Kasumi-1 (cell line): Measurements from ENCODE around the gene ASCC2.
A peak's percentile ranks its signal among the peaks of the same experiment; 100 is the strongest.

ENCODE experiments used
- DNase-seq, 2 experiments: peaks; one replicate each; lab custom pipeline; 2025; lab: John Stamatoyannopoulos, UW

The ASCC2 gene

GRCh38 chr22:29786031-29786430 is 52.0 kb downstream of the ASCC2 start:
- no peak for DNase-seq

DNA sequence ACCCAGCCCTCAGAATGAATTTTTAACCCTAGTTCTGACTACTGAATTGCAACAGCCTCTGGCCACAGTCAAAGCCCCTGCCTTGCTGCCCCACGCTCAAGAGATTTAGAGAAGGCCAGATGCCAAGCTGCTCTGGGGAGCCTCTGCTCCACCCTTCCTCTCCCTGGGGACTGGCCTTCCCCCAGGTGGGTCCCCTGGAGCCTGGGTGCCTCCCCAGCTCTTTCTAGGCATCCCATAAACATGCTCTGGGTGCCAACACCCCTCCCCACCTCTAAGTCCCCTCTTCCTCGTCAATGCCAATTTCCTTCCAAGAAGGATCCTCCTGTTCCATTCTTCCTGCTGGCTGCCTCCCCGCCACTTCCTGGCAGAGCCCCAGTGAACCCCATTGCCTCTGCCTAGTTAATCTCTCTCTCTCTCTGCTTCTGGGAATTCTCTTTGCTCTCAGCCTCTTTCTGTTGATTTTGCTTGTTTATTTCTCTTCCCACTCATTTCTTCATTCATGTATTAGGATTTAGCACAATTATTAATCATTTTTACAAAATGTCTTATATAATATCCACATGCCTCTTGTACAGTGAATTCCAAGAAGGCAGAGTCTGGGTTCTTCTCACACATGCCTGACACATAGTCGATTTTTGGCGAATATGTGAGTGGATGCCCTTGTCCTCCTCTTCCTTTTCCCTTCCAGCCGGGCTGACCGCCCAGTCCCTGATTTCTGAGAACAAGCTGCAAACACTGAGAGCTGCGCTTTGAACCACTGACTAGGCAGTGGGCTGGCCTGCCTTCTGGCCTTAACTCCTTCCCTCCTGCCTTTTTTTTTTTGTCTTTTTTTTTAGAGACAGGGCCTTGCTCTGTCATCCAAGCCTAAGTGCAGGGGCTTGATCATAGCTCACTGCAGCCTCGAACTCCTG is 53.4 kb downstream of the ASCC2 start:
- no peak for DNase-seq

DNA sequence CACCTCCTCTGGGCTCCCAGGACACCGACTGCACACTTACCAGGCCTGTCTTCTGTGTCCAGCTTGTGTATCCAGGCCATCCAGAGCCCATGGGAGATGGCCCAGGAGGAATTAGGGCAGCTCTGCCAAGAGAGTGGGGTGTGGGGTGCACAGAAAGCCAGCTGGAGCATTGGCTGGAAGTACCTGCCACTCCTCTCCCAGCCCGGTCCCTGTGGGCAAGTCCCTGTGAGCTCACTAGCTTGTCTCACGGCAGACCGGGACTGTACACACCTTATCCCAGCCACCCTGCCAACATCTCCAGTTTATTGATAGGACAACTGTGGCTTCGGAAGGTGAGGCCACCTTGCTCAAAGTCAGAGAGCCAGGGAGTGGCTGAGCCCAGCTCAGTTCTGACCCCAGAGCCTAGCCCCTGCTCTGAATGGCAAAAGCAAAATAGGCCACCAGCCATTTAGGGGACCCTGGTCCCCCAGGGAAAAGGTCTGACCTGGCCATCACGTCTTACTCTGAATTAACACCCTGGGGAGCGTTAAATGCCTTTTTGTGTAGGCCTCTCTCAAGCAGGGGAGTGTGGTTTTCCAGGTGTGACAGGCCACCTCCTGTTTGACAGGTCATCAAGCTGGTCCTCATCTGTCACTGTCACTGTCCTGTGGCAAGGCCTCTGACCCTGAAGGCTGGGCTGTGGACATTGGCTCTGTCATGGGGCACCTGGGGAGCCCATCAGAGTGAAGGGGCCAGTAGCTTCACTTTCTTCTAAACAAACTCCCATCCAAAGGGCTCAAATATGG is 55.8 kb downstream of the ASCC2 start:
- DNase-seq = no peak

- no peak for DNase-seq
Measured at GRCh38 chr22:29780748-29781676, 57.1 kb downstream of the ASCC2 start.

DNA sequence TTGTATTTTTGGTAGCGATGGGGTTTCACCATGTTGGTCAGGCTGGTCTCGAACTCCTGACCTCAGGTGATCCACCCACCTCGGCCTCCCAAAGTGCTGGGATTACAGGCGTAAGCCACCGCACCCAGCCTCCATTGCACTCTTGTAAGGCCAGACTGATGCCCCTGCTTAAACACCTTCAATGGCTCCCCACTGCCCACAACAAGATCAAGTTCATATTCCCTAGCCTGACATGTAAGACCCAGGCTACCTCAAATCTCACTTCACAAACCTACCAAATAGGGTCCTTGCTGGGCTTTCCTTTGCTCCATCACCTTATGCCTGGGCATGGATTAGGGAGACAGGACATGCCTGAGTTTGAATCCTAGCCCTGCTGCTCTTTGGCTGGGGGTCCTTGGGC is 57.9 kb downstream of the ASCC2 start:
- DNase-seq = no peak

GRCh38 chr22:29773233-29773632 is 64.8 kb downstream of the ASCC2 start:
- DNase-seq = no peak

DNA sequence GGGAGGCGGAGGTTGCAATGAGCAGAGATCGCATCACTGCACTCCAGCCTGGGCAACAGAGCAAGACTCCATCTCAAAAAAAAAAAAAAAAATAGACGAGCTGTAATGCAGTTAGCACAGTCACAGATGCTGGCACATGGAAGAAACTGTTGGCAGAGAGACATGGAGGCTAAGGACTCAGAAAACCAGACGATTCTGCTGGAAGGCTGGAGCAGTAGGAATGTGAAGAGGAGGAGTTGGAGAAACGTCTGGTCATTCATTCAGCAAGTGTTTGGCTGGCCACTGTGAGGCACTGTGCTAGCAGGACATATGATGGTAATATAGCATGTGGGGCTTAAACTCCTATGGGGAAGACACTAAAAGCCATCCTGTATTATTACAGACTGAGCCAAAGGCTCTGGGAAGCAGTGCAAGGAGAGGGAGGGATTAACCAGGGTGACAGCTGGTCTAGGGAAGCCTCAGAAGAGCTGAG is 65.9 kb downstream of the ASCC2 start:
- DNase-seq = peak; percentile 23 to 24

DNA sequence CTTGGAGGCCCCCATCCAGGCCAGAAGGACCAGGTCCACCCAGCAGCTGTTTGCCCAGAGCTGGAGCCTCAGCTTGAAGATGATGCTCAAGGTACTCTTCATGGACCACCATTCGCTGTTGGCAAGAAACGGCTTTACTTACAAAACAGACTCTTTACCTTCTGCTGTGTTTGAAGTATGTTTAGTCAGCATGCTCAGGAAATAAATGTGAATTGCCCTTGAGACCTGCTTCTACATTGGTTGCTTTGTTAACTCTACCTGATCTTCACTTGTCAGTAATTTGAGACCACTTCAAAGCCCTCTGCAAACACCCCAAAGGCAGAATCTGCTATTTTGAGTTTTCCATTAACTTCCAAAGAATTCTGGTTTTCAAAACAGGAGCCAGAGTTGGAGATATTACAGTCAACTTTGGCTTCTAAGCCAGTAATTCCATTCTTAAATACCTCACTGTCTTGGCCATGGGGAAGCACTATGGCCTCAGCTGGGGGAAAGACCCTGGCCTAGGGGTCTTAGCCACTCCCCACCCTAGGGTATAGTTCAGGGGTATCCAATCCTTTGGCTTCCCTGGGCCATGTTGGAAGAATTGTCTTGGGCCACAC is 68.3 kb downstream of the ASCC2 start:
- no peak for DNase-seq

GRCh38 chr22:29768052-29768693 is 69.9 kb downstream of the ASCC2 start:
- no peak for DNase-seq

- DNase-seq = peak; percentile 87
Measured at GRCh38 chr22:29767171-29768051, 70.7 kb downstream of the ASCC2 start, which contains the start of gene UQCR10. Gene UQCR10, plus strand, starts transcription at chr22:29767369. Its CDS starts 30 bp downstream, at chr22:29767399.

- DNase-seq = peak; percentile 98
Measured at GRCh38 chr22:29766632-29767170, 71.4 kb downstream of the ASCC2 start, which contains the start of gene ZMAT5. Gene ZMAT5, minus strand, starts transcription at chr22:29767007. Its CDS starts 18,463 bp downstream, at chr22:29748544.

DNA sequence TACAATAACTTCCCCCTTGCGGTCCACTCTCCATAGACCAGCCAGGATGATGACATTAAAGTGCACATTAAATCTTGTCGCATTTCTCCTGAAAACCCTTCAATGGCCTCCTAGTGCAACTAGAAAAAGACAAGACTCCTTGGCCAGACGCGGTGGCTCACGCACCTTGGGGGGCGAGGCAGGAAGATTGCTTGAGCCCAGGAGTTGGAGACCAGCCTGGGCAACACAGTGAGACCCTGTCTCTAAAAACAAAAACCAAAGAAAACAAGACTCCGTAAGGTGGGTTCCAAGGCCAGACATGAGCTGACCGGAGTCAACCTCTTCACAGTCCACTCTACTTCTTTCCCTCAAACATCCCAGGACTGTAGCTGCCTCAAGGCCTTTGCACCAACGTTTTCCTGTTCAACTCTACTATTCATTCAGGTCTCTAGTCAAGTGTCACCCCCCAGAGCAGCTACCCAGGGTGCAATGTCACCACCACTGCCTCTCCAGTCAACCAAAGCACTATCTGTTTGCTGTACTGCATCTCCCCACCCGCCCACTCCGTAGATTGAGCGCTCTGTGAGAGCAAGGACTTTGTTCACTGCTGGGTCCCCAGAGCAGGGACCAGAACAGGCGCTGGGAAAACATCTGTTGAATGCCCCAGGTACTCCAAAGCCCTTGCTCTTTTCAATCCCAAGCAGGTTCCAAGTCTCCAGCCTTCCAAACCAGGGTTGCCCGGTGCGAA is 72.0 kb downstream of the ASCC2 start:
- peak; percentile 37 to 40 for DNase-seq

DNA sequence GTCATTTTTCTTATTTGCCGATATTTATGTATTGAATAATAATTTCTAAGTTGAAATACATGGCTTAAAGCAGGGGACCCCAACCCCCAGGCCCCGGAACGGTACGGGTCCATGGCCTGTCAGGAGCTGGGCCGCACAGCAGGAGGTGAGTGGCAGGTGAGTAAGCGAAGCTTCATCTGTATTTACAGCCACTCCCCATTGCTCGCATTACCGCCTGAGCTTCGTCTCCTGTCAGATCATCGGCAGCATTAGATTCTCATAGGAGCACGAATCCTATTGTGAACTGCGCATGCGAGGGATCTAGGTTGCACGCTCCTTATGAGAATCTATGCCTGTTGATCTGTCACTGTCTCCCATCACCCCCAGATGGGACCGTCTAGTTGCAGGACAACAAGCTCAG is 75.8 kb downstream of the ASCC2 start:
- DNase-seq = no peak

DNA sequence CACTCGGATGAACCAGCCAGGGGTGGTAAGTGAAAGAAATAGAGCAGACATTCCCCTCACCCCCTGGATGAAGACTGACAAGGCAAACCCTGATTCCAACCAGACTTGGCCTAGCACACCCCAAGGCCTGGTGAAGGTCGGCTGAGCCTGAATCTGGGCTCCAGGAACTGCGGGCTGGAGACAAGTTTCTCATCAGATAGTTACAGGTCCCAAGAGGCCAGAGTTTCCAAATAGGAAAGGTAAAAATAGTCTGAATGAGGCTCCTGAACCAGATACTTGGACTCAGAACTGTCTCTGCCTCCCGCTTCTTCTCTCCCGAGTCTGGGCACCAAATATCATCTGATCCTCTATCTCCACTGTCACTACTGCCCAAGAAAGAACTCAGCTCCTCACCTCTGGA is 79.1 kb downstream of the ASCC2 start:
- no peak for DNase-seq

DNA sequence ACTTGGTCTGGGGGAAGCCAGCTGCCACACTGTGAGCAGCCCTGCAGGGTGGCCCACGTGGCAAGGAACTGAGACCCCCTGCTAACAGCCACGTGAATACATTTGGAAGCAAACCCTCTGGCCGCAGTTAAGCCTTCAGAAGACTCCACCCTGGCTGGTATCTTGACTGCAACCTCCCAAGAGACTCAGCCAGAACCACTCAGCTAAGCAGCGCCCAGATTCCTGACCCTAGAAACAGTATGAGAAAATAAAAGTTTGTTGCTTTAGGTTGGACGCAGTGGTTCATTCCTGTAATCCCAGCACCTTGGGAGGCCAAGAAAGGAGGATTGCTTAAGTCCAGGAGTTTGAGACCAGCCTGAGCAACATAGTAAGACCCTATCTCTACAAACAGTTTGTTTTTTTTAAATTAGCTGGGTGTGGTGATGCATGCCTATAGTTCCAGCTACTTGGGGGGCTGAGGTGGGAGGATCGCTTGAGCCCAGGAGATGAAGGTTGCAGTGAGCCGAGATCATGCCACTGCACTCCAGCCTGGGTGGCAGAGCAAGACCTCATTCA is 79.9 kb downstream of the ASCC2 start:
- DNase-seq = no peak

DNA sequence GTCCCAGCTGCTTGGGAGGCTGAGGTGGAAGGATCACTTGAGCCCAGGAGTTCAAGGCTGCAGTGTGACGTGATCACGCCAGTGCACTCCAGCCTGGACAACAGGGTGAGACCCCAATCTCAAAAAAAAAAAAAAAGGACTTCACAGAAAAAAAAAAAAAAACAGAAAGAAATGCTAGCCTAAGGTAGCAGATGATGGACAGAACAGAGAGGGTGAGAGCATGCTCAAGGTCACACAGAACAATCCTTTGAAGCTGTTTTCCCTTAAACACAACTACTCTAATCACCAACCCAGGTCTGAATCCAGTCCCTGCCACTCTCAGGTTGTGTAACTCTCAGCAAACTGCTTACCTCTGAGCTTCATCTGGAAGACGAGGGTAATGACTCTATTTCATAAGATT is 81.0 kb downstream of the ASCC2 start:
- DNase-seq = no peak

DNA sequence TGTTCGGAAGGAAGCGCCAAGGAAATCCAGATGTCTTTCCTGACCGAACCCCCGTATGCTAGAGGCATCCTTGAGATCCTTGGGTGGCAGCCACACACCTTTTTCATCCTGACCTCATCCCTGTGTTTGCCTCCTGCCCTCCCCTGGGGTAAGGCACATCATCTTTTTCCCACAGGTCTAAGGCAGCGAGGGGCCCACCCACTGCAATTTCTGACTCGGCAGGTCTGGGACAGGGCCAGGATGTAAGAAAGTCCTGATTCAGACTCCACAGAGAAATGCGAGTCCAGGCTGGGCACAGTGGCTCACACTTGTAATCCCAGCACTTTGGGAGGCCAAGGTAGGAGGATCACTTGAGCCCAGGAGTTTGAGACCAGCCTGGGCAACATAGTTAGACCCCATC is 81.7 kb downstream of the ASCC2 start:
- DNase-seq = no peak

GRCh38 chr22:29755889-29756288 is 82.2 kb downstream of the ASCC2 start:
- no peak for DNase-seq
